HepG2 (cell line): ENCODE data around the gene GRIK1. TPM values are rescaled to one million over a fixed set of nuclear protein-coding genes. Genes with fewer than 3 reads are reported as not detected.

Source experiments
- ATAC-seq: fragments of 200-7000 bp; cut with Tn5 transposase; 3 replicates; pipeline ENCODE4 v1.9.1; 2020; ENCODE audit warnings: mild to moderate bottlenecking, moderate library complexity
- BruUV-seq: library from RNA; stranded (reverse); fragments of 400-500 nt; replicated peaks from 2 replicates; lab custom pipeline; 2021; lab: Mats Ljungman, UMichigan
- CTCF ChIA-PET: fragments of 300-600 bp; formaldehyde crosslinking; extraction: SDS; loops from one replicate; lab custom pipeline; 2021; ENCODE audit warnings: low total read pairs, inconsistent platforms, low intra/inter-chr PET ratio; lab: Yijun Ruan, JAX
- POLR2A ChIA-PET: fragments of 350-600 bp; sonication (Branson Sonifier 250); formaldehyde crosslinking; loops from one replicate; lab custom pipeline; 2020; ENCODE audit warnings: antibody characterized with exemption, inconsistent platforms; lab: Yijun Ruan, JAX
- DNase-seq: peaks from one replicate; pipeline ENCODE4 v3.0.0-alpha.2; 2015; ENCODE audit warnings: low spot score
- FAIRE-seq: peaks from 3 replicates; lab custom pipeline; 2011; peaks lifted over from hg19 to GRCh38; lab: Jason Lieb, UNC
- H2AFZ ChIP-seq: one replicate; pipeline ENCODE4 v1.6.1; 2011; ENCODE audit warnings: low read length, inconsistent platforms
- H3K27ac ChIP-seq: fragments of 300-600 bp; 3 replicates; pipeline ENCODE4 v1.8.0; 2011; ENCODE audit warnings: mixed run types, mild to moderate bottlenecking, mixed read lengths, low read length, inconsistent platforms; ENCODE audit not compliant: insufficient read depth; ENCODE audit errors: extremely low read length
- H3K27me3 ChIP-seq, 2 experiments: fragments of 200-600 bp in 1 of 2; 2 replicates in 1 of 2; 3 replicates in 1 of 2; pipeline versions ENCODE4 v1.6.0 to v1.8.0; 2011; ENCODE audit warnings: low read length in 2 of 2, mild to moderate bottlenecking in 2 of 2, moderate library complexity in 2 of 2, inconsistent platforms in 1 of 2; ENCODE audit not compliant: insufficient read depth in 2 of 2, control insufficient read depth in 1 of 2
- H3K36me3 ChIP-seq, 2 experiments: fragments of 200-600 bp in 1 of 2; replicated peaks in 1 of 2; 2 replicates in 1 of 2; 3 replicates in 1 of 2; pipeline versions ENCODE4 v1.5.1 to v1.8.0; 2011; ENCODE audit warnings: low read length in 2 of 2, inconsistent platforms in 1 of 2; ENCODE audit not compliant: insufficient read depth in 2 of 2, control insufficient read depth in 1 of 2
- H3K4me1 ChIP-seq: 2 replicates; pipeline ENCODE4 v1.5.1; 2012; ENCODE audit warnings: low read length, inconsistent platforms; ENCODE audit not compliant: insufficient read depth
- H3K4me2 ChIP-seq: 2 replicates; pipeline ENCODE4 v1.6.0; 2011; ENCODE audit warnings: low read depth, low read length, inconsistent platforms
- H3K4me3 ChIP-seq, 3 experiments: fragments of 200-600 bp in 1 of 3; sonication (generic), shearing (Covaris generic) in 1 of 3; replicated peaks in 1 of 3; 2 replicates each; pipeline ENCODE4 v1.5.1; 2011 to 2016; ENCODE audit warnings: low read length in 3 of 3, inconsistent platforms in 2 of 3, low read depth in 2 of 3, mild to moderate bottlenecking in 2 of 3, control low read depth in 1 of 3, mixed read lengths in 1 of 3; ENCODE audit not compliant: insufficient read depth in 1 of 3
- H3K79me2 ChIP-seq: one replicate; pipeline ENCODE4 v1.6.1; 2011; ENCODE audit warnings: low read length, inconsistent platforms; ENCODE audit not compliant: insufficient read depth
- H3K9ac ChIP-seq: 2 replicates; pipeline ENCODE4 v1.6.0; 2011; ENCODE audit warnings: mild to moderate bottlenecking, low read depth, low read length, inconsistent platforms; ENCODE audit not compliant: insufficient read depth
- H3K9me3 ChIP-seq: 2 replicates; pipeline ENCODE4 v1.5.1; 2012; ENCODE audit warnings: mild to moderate bottlenecking, low read length
- H4K20me1 ChIP-seq: 2 replicates; pipeline ENCODE4 v1.6.0; 2011; ENCODE audit warnings: inconsistent platforms, mild to moderate bottlenecking, low read length, moderate library complexity; ENCODE audit not compliant: insufficient read depth
- BRD4 ChIP-seq: sonication (generic); formaldehyde crosslinking; IDR thresholded peaks from 2 replicates; pipeline ENCODE4 v1.4.0; 2020; ENCODE audit warnings: missing genetic modification reagents
- CEBPB ChIP-seq: IDR thresholded peaks from 2 replicates; pipeline ENCODE4 v1.6.1; 2011; ENCODE audit warnings: low read depth, low read length, improper control_type of control experiment, borderline replicate concordance
- ELF4 ChIP-seq: sonication (generic); formaldehyde crosslinking; IDR thresholded peaks from 2 replicates; pipeline ENCODE4 v1.5.0; 2020; ENCODE audit warnings: missing genetic modification reagents, mild to moderate bottlenecking, moderate library complexity, borderline replicate concordance
- NFIB ChIP-seq: sonication (generic); formaldehyde crosslinking; IDR thresholded peaks from 2 replicates; pipeline ENCODE4 v1.9.0; 2021; ENCODE audit warnings: missing genetic modification reagents, mild to moderate bottlenecking, borderline replicate concordance
- NFYB ChIP-seq: sonication (generic); formaldehyde crosslinking; IDR thresholded peaks from 2 replicates; pipeline ENCODE4 v1.4.0; 2020; ENCODE audit warnings: missing genetic modification reagents
- NR2F2 ChIP-seq: IDR thresholded peaks from 2 replicates; pipeline ENCODE4 v1.6.1; 2012; ENCODE audit warnings: low read depth, inconsistent platforms, borderline replicate concordance
- REL ChIP-seq: sonication (generic); formaldehyde crosslinking; conservative IDR thresholded peaks from 2 replicates; pipeline ENCODE4 v1.8.0; 2022; ENCODE audit warnings: mild to moderate bottlenecking, missing genetic modification reagents, moderate library complexity
- SNAPC2 ChIP-seq: sonication (generic); formaldehyde crosslinking; IDR thresholded peaks from 2 replicates; pipeline ENCODE4 v1.8.1; 2022; ENCODE audit warnings: mild to moderate bottlenecking, missing genetic modification reagents
- ZBTB14 ChIP-seq: sonication (generic); formaldehyde crosslinking; IDR thresholded peaks from 2 replicates; pipeline ENCODE4 v1.4.0; 2020; ENCODE audit warnings: missing genetic modification reagents
- ZMAT3 ChIP-seq: sonication (generic); formaldehyde crosslinking; conservative IDR thresholded peaks from 2 replicates; pipeline ENCODE4 v1.7.0; 2021; ENCODE audit warnings: missing genetic modification reagents
- ZNF160 ChIP-seq: sonication (generic); formaldehyde crosslinking; IDR thresholded peaks from 2 replicates; pipeline ENCODE4 v1.8.0; 2022; ENCODE audit warnings: mild to moderate bottlenecking, inconsistent platforms, missing genetic modification reagents
- ZNF496 ChIP-seq: sonication (generic); formaldehyde crosslinking; IDR thresholded peaks from 2 replicates; pipeline ENCODE4 v1.8.1; 2023; ENCODE audit warnings: mild to moderate bottlenecking, moderate library complexity, missing genetic modification reagents; ENCODE audit not compliant: insufficient replicate concordance
- ZNF510 ChIP-seq: sonication (generic); formaldehyde crosslinking; IDR thresholded peaks from 2 replicates; pipeline ENCODE4 v1.4.0; 2020; ENCODE audit warnings: low read depth, mild to moderate bottlenecking, missing genetic modification reagents
- ZNF569 ChIP-seq: sonication (generic); formaldehyde crosslinking; IDR thresholded peaks from 2 replicates; pipeline ENCODE4 v1.5.0; 2020; ENCODE audit warnings: mild to moderate bottlenecking, missing genetic modification reagents, moderate library complexity, borderline replicate concordance
- ZNF619 ChIP-seq: sonication (generic); formaldehyde crosslinking; IDR thresholded peaks from 2 replicates; pipeline ENCODE4 v1.4.0; 2020; ENCODE audit warnings: mild to moderate bottlenecking, missing genetic modification reagents
- ZNF850 ChIP-seq: sonication (generic); formaldehyde crosslinking; conservative IDR thresholded peaks from 2 replicates; pipeline ENCODE4 v1.9.0; 2021; ENCODE audit warnings: mild to moderate bottlenecking, missing genetic modification reagents
- WGBS: methylation state at CpG from one replicate; pipeline ENCODE4 v1.1.6; 2017; ENCODE audit warnings: low lambda C conversion rate; 5-methylcytosine and 5-hydroxymethylcytosine counted together
- in situ Hi-C: cut with HindIII; loops from 2 replicates; pipeline ENCODE4 v1.10.0; 2017; ENCODE audit warnings: low pct_unique_long_range_greater_than_20kb; ENCODE audit not compliant: extremely low pct_ligation_motif_present
- intact Hi-C: fragments of 100-400 bp; cut with micrococcal nuclease; formaldehyde crosslinking; loops from one replicate; pipeline ENCODE4 v1.10.0; 2022; ENCODE audit not compliant: unreplicated experiment
- polyA plus RNA-seq, 8 experiments: library from polyadenylated mRNA; depleted of rRNA in 3 of 8; stranded (reverse) in 7 of 8; unstranded in 1 of 8; fragments of >200 nt; fragmentation: Illumina TruSeq in 4 of 8; extraction: Trizol in 4 of 8; gene quantifications; 2 replicates each; pipeline versions ENCODE4 v1.2.1 to v1.2.3, GENCODE V29; 2011 to 2016; ENCODE audit warnings: low read depth in 4 of 8, missing spikeins in 1 of 8, mixed read lengths in 1 of 8; ENCODE audit not compliant: insufficient read depth in 1 of 8
- total RNA-seq, 5 experiments: library from RNA; depleted of rRNA; stranded (reverse); fragments of >200 nt; fragmentation: Illumina TruSeq; extraction: Trizol; gene quantifications; 2 replicates each; pipeline ENCODE4 v1.2.3, GENCODE V29; 2016; ENCODE audit warnings: low read depth in 1 of 5
- TF ChIP-seq, protein P1 (sequence below): IDR thresholded peaks from 2 replicates; pipeline ENCODE4 v1.6.1; 2016
- TF ChIP-seq, protein P2 (sequence below): sonication (generic); formaldehyde crosslinking; IDR thresholded peaks from 2 replicates; pipeline ENCODE4 v1.9.0; 2022; ENCODE audit warnings: missing genetic modification reagents, mild to moderate bottlenecking, borderline replicate concordance
- TF ChIP-seq, protein P3 (sequence below): sonication (generic); formaldehyde crosslinking; IDR thresholded peaks from 2 replicates; pipeline ENCODE4 v1.4.0; 2020; ENCODE audit warnings: missing genetic modification reagents, borderline replicate concordance

The GRIK1 gene
- total and polyA plus RNA-seq, 2 of the 13 experiments (the other 11 are each of a cell fraction or from before 2014, with no cell fraction given) = not detected

- DNase-seq (no peak), ATAC-seq (no peak), FAIRE-seq (no peak)
- Histone ChIP-seq H2AFZ (no peak overlapping the region), H4K20me1 (no peaks in the 10 kb centered on the region), H3K27me3 (peaks cover 0 to 11% of the 10 kb centered on the region in 2 experiments; a peak in 2 of 5 replicates), H3K27ac (no peak overlapping the region), H3K4me3 (no peak overlapping the region), H3K9me3 (no peaks in the 10 kb centered on the region; the same call in 1 of the 2 replicates), H3K79me2 (no peaks in the 10 kb centered on the region), H3K4me1 (no peaks in the 10 kb centered on the region), H3K9ac (no peak overlapping the region), H3K4me2 (no peak overlapping the region), H3K36me3 (no peaks in the 10 kb centered on the region)
- TF ChIP-seq ZNF160 (CRISPR knock-in tag) (no peak), ZNF850 (CRISPR knock-in tag) (no peak), CEBPB (no peak), ZNF510 (CRISPR knock-in tag) (no peak), ZNF569 (CRISPR knock-in tag) (no peak), SNAPC2 (CRISPR knock-in tag) (no peak), ZNF619 (no peak), ELF4 (CRISPR knock-in tag) (no peak), BRD4 (CRISPR knock-in tag) (no peak), NFIB (CRISPR knock-in tag) (no peak), ZNF496 (no peak), ZBTB14 (CRISPR knock-in tag) (no peak), NR2F2 (no peak), ZMAT3 (CRISPR knock-in tag) (no peak), NFYB (CRISPR knock-in tag) (no peak), REL (no peak)
- TF ChIP-seq, protein P1, sequence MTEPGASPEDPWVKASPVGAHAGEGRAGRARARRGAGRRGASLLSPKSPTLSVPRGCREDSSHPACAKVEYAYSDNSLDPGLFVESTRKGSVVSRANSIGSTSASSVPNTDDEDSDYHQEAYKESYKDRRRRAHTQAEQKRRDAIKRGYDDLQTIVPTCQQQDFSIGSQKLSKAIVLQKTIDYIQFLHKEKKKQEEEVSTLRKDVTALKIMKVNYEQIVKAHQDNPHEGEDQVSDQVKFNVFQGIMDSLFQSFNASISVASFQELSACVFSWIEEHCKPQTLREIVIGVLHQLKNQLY (CRISPR knock-in tag) = no peak
- TF ChIP-seq, protein P2, sequence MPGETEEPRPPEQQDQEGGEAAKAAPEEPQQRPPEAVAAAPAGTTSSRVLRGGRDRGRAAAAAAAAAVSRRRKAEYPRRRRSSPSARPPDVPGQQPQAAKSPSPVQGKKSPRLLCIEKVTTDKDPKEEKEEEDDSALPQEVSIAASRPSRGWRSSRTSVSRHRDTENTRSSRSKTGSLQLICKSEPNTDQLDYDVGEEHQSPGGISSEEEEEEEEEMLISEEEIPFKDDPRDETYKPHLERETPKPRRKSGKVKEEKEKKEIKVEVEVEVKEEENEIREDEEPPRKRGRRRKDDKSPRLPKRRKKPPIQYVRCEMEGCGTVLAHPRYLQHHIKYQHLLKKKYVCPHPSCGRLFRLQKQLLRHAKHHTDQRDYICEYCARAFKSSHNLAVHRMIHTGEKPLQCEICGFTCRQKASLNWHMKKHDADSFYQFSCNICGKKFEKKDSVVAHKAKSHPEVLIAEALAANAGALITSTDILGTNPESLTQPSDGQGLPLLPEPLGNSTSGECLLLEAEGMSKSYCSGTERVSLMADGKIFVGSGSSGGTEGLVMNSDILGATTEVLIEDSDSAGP (CRISPR knock-in tag) = no peak
- TF ChIP-seq, protein P3, sequence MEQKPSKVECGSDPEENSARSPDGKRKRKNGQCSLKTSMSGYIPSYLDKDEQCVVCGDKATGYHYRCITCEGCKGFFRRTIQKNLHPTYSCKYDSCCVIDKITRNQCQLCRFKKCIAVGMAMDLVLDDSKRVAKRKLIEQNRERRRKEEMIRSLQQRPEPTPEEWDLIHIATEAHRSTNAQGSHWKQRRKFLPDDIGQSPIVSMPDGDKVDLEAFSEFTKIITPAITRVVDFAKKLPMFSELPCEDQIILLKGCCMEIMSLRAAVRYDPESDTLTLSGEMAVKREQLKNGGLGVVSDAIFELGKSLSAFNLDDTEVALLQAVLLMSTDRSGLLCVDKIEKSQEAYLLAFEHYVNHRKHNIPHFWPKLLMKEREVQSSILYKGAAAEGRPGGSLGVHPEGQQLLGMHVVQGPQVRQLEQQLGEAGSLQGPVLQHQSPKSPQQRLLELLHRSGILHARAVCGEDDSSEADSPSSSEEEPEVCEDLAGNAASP = no peak
- intact Hi-C loops = no loop called here
- in situ Hi-C loops = no loop called here
- BruUV-seq = no TSS peak
- CTCF ChIA-PET = no interaction called here
- 14% methylated on average over 2 of the region's 11 CpGs for WGBS
- POLR2A ChIA-PET = no interaction called here
These were observed 1.1 kb downstream of the GRIK1 start for GRCh38 chr21:29938776-29939103.
